ENCODE results near the gene MYRIP. TPM values are rescaled to one million over a fixed set of nuclear protein-coding genes. Genes with fewer than 3 reads are reported as not detected.

The MYRIP gene
- total RNA-seq, 1 experiment from 2014 or later = 0.44 TPM

DNA sequence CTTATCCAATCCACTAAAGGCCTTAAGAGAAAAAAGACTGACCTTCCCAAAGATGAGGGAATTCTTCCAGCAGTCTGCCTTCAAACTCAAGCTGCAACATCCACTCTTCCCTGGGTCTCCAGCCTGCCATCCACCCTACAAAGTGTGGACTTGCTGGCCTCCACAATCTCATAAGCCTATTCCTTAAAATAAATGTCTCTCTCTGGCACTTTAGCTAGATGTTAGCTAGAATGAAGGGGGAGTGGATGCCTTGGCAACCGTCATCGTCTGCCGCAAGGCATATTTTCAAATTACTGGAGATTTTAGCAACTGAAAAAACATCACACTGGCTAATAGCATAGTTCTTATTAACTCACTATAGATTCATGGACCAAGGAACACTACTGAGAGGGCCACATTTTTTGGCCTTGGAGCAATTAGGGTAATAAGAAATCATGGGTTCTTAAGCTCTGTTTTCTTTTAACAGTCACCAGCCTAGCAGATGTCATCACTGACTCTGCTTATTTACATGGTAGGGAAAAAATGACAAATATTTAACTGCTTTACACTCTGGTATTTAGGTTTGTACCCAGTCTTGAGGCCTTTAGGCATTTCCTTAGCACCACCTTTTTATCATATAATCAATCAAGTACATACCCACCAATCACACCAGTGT is 245.3 kb downstream of the MYRIP start:
- ATAC-seq = no peak
- no peaks in the 10 kb centered on the region for H3K36me3 ChIP-seq (ENCODE audit: control insufficient read depth in 1 of 2, insufficient read depth in 2 of 2, low read length in 2 of 2)
- H3K27ac ChIP-seq (ENCODE audit: low read depth, low read length) = no peak overlapping the region
- H3K27me3 ChIP-seq (ENCODE audit: insufficient read depth, low read length) = no peaks in the 10 kb centered on the region
- no peaks in the 10 kb centered on the region for H3K9me2 ChIP-seq (ENCODE audit: insufficient read depth)
- BruUV-seq (replicated peaks) = no TSS peak
- CTCF ChIA-PET = no interaction called here
- no peaks in the 10 kb centered on the region for H3K79me2 ChIP-seq (ENCODE audit: insufficient read depth, low read length)
- no peak overlapping the region for H3K4me3 ChIP-seq (replicated peaks in 1 of 2; ENCODE audit: low read depth in 1 of 2, low read length in 2 of 2)
- peaks cover 0 to 4% of the 10 kb centered on the region in 2 experiments; a peak in 1 of 4 replicates for H3K9me3 ChIP-seq (ENCODE audit: control insufficient read depth in 1 of 2, insufficient read depth in 1 of 2, low read depth in 1 of 2, low read length in 2 of 2)
- no peak overlapping the region for H3K4me2 ChIP-seq (ENCODE audit: low read length)
- H3K9ac ChIP-seq (ENCODE audit: low read length) = no peak overlapping the region
- no peak overlapping the region for H2AFZ ChIP-seq (ENCODE audit: low read depth, low read length, poor library complexity, severe bottlenecking)
- H3K4me1 ChIP-seq (ENCODE audit: control insufficient read depth in 1 of 2, insufficient read depth in 2 of 2, low read length in 2 of 2) = no peaks in the 10 kb centered on the region
- intact Hi-C loops (cut with micrococcal nuclease) = no loop called here
- H4K20me1 ChIP-seq (ENCODE audit: insufficient read depth) = no peaks in the 10 kb centered on the region
- POLR2A ChIA-PET = no interaction called here
- TF ChIP-seq POLR2A (IDR thresholded peaks at IDR 0.05; ENCODE audit: borderline replicate concordance, extremely low read depth, insufficient read depth, insufficient read length) (no peak), POLR2AphosphoS5 (IDR thresholded peaks at IDR 0.05; ENCODE audit: low read depth, low read length) (no peak), ELF1 (IDR thresholded peaks at IDR 0.05; ENCODE audit: borderline replicate concordance, low read depth) (no peak), MAX (IDR thresholded peaks at IDR 0.05) (no peak), REST (IDR thresholded peaks at IDR 0.05; ENCODE audit: low read depth) (no peak), ZFX (IDR thresholded peaks at IDR 0.05) (no peak), SRF (IDR thresholded peaks at IDR 0.05; ENCODE audit: low read depth) (no peak), EZH2phosphoT487 (IDR thresholded peaks at IDR 0.05; ENCODE audit: borderline replicate concordance) (no peak), CTCF (IDR thresholded peaks at IDR 0.05 in 2 of 3, conservative IDR thresholded peaks at IDR 0.05 in 1 of 3; ENCODE audit: borderline replicate concordance in 1 of 3, insufficient read depth in 1 of 3, low read depth in 2 of 3, low read length in 2 of 3) (no peak), FOSL1 (IDR thresholded peaks at IDR 0.05; ENCODE audit: low read depth) (no peak)
- DNase-seq (ENCODE audit: low read depth, low spot score) = no peak
- RAD21 ChIA-PET (ENCODE audit: low non-redundant PET in 1 of 2, low total read pairs in 2 of 2, uncharacterized antibody in 2 of 2, unreplicated experiment in 2 of 2) = no interaction called here

Data from HCT116 (cell line).